HAP-1 (cell line): ENCODE data around the gene PSMC3.

Experiments
- DNase-seq, 2 experiments: peaks; one replicate each; pipeline ENCODE4 v3.0.0-alpha.2; 2016 to 2020; ENCODE audit warnings: low spot score in 2 of 2
- H3K27me3 ChIP-seq: fragments of 250-450 bp; sonication (Bioruptor Pico); 2 replicates; pipeline ENCODE4 v1.5.1; 2020; ENCODE audit warnings: low read depth, mild to moderate bottlenecking, moderate library complexity
- H3K36me3 ChIP-seq: fragments of 250-450 bp; sonication (Bioruptor Pico); replicated peaks from 2 replicates; pipeline ENCODE4 v1.5.1; 2020; ENCODE audit warnings: mild to moderate bottlenecking
- H3K4me1 ChIP-seq: fragments of 250-450 bp; sonication (Bioruptor Pico); 2 replicates; pipeline ENCODE4 v1.5.1; 2020; ENCODE audit warnings: mild to moderate bottlenecking
- H3K4me3 ChIP-seq: fragments of 250-450 bp; sonication (Bioruptor Pico); 2 replicates; pipeline ENCODE4 v1.5.1; 2020; ENCODE audit warnings: mild to moderate bottlenecking, moderate library complexity
- H3K9me3 ChIP-seq: fragments of 250-450 bp; sonication (Bioruptor Pico); 2 replicates; pipeline ENCODE4 v1.5.1; 2020; ENCODE audit warnings: mild to moderate bottlenecking, moderate library complexity
- in situ Hi-C: fragments of 300-500 bp; cut with MboI; formaldehyde crosslinking; loops from 3 replicates; pipeline ENCODE4 v1.14.3; 2020; ENCODE audit warnings: low sequenced_read_pairs, inconsistent platforms, mixed read lengths

PSMC3 gene

DNA sequence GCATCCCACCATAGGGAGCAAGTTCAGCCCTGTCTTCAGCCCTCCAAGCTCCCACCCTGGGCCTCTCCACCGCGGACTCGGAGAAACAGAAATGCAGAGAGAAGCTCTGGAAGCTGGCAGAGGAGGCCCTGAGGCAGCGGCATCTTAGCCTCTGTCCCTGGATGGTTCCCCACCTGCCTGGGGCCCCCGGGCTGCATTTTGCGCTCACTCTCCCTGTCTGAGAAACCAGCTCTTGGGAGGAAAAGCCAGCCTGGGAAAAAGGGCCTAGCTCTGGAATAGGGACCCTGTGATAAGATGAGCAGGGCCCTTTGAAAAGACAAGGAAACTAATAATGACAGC lies 35.8 kb downstream of the PSMC3 start:
- Histone ChIP-seq H3K9me3 (no peaks in the 10 kb centered on the region), H3K27me3 (no peaks in the 10 kb centered on the region), H3K36me3 (no peaks in the 10 kb centered on the region), H3K4me1 (no peaks in the 10 kb centered on the region), H3K4me3 (no peak overlapping the region)
- in situ Hi-C loops: no loop called here
- DNase-seq: no peak

GRCh38 chr11:47389577-47390421 lies 36.4 kb downstream of the PSMC3 start:
- no peaks in the 10 kb centered on the region for H3K9me3 ChIP-seq
- H3K4me3 ChIP-seq: no peak overlapping the region
- no peaks in the 10 kb centered on the region for H3K4me1 ChIP-seq
- in situ Hi-C loops: no loop called here
- H3K36me3 ChIP-seq: no peaks in the 10 kb centered on the region
- DNase-seq: no peak
- no peaks in the 10 kb centered on the region for H3K27me3 ChIP-seq

DNA sequence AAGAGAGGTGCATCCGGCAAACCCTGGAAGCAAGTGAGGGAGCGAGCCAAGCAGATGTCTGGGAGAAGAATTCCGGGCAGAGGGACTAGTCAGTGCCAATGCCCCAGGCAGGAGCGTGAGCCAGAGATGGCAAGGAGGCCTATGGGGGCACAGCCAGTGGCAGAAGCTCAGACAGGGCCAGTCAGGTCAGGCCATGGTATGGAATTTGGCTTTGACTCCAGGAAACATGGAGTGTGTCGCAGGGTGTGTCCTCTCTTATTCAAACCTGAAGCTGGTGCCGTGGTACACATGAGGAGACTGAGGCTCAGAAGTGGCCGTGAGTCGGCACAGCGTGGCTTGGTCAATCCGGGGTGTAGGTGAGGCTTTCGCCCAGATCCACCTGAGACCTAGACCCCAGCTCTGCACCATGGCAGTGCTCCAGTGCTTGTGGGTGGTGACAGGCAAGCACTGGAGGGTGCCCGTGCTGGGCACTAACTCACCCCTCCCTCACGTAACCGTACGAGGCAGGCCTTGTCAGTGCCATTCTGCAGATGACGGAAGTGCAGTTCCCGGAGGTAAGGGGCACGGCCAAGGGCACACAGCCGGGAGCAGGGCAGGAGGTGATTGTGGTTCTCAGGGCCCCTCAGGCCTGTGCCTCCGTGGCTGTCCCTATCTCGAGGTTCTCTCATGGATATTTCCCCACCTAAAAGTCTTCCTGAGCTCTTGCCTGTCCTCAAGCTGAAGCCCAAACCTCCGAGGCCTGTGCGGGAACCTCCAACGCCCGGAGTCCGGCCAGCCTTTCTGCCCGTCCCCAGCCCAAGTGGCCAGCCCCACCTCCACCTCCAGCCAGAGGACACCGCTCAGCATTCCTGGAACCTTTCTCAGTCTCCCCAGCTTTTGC lies 37.3 kb downstream of the PSMC3 start:
- Histone ChIP-seq H3K9me3 (peaks cover 2% of the 10 kb centered on the region; the same call in 1 of the 2 replicates), H3K4me1 (no peaks in the 10 kb centered on the region), H3K27me3 (no peaks in the 10 kb centered on the region), H3K36me3 (no peaks in the 10 kb centered on the region), H3K4me3 (no peak overlapping the region)
- in situ Hi-C loops: no loop called here
- no peak for DNase-seq

DNA sequence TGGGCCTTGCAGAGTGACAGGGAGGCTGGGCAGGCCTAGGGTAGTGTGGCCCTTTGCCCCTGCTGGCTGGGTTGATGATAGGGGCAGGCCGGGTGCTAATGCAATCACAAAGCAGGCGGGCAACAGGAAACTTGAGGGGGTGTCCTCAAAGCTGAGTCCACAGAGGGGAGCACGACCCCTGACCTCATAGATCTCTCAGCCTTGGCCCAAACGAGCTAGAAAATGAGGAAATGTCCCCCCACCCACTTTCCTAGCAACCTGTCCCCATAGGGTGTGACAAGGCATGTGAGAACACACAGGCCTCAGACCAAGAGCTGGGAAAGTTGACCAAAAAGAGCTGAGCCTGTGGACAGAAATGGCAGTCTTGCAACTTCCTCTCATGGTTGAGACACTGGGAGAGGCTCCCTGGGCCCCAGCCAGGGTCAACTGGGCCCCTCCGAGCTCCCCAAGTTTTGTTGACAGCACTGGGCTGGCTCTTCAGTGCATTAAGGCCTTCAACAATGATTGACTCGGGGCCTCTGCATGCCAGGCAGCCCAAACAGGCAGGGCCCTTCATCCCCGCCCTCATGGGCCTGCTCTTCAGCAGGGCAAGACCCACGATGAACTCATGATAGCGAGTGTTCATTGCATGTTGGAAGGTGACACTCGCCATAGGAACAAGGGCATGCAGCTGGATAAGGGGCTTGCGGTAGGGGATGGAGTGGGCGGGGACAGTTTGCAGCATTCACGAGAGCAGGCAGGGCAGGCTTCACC lies 38.1 kb downstream of the PSMC3 start:
- Histone ChIP-seq H3K9me3 (peaks cover 2% of the 10 kb centered on the region; the same call in 1 of the 2 replicates), H3K4me3 (no peak overlapping the region), H3K36me3 (no peaks in the 10 kb centered on the region), H3K27me3 (no peaks in the 10 kb centered on the region), H3K4me1 (no peaks in the 10 kb centered on the region)
- DNase-seq: no peak
- in situ Hi-C loops: no loop called here

GRCh38 chr11:47384498-47384897 lies 41.7 kb downstream of the PSMC3 start:
- in situ Hi-C loops: no loop called here
- Histone ChIP-seq H3K9me3 (peaks cover 2% of the 10 kb centered on the region; the same call in 1 of the 2 replicates), H3K4me1 (no peaks in the 10 kb centered on the region), H3K4me3 (no peak overlapping the region), H3K36me3 (no peaks in the 10 kb centered on the region), H3K27me3 (no peaks in the 10 kb centered on the region)
- DNase-seq: no peak

DNA sequence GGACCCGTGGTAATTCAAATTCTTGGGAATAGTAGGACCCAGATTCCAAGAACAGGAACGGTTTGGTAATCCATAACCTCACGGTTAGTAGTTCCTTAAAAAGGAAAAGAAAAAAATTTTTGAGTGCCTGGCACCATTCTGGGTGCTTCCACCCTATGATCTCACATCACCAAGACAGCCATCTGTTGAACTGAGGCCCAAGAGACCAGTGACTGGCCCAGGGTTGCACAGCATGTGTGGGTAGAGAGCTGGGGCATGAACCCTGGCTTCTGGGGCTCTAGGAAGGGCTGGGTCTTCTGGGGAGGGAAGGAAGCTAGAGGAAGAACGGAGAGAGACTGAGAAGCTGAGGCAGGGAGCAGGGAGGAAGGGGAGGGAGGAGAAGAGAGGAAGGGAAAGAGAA lies 43.2 kb downstream of the PSMC3 start:
- no peaks in the 10 kb centered on the region for H3K4me1 ChIP-seq
- H3K4me3 ChIP-seq: no peak overlapping the region
- in situ Hi-C loops: no loop called here
- H3K27me3 ChIP-seq: no peaks in the 10 kb centered on the region
- DNase-seq: no peak
- no peaks in the 10 kb centered on the region for H3K36me3 ChIP-seq
- peaks cover 2% of the 10 kb centered on the region; the same call in 1 of the 2 replicates for H3K9me3 ChIP-seq

DNA sequence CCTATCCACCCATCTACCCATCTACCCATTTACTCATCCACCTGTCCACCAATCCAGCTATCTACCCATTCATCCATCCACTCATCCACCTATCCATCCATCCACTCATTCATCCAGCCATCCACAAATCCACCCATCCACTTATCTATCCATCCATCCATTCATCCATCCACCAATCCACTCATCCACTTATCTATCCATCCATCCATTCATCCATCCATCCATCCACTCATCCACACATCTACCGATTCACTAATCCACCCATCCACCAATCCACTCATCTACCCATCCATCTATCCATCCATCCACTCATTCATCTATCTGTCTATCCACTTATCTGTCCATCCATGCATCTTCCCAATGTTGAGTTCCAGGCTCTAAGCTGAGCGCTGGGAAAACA lies 46.2 kb downstream of the PSMC3 start:
- no peaks in the 10 kb centered on the region for H3K36me3 ChIP-seq
- in situ Hi-C loops: no loop called here
- H3K4me1 ChIP-seq: no peaks in the 10 kb centered on the region
- H3K9me3 ChIP-seq: peaks cover 2% of the 10 kb centered on the region; the same call in 1 of the 2 replicates
- no peaks in the 10 kb centered on the region for H3K27me3 ChIP-seq
- no peak overlapping the region for H3K4me3 ChIP-seq
- no peak for DNase-seq

- Histone ChIP-seq H3K36me3 (no peaks in the 10 kb centered on the region), H3K4me1 (no peaks in the 10 kb centered on the region), H3K4me3 (no peak overlapping the region), H3K27me3 (no peaks in the 10 kb centered on the region), H3K9me3 (no peaks in the 10 kb centered on the region; the same call in 1 of the 2 replicates)
- no peak for DNase-seq
- in situ Hi-C loops: no loop called here
Measured at GRCh38 chr11:47379317-47379716, 46.9 kb downstream of the PSMC3 start.

- no peaks in the 10 kb centered on the region for H3K36me3 ChIP-seq
- H3K27me3 ChIP-seq: no peaks in the 10 kb centered on the region
- DNase-seq: no peak
- no peak overlapping the region for H3K4me3 ChIP-seq
- H3K4me1 ChIP-seq: no peaks in the 10 kb centered on the region
- H3K9me3 ChIP-seq: no peaks in the 10 kb centered on the region
- in situ Hi-C loops: no loop called here
Measured at GRCh38 chr11:47378836-47379170, 47.4 kb downstream of the PSMC3 start.

- H3K4me3 ChIP-seq: no peak within 1 kb of the TSS
- no peaks in the 10 kb centered on the region for H3K4me1 ChIP-seq
- no peaks in the 10 kb centered on the region for H3K27me3 ChIP-seq
- H3K9me3 ChIP-seq: no peaks in the 10 kb centered on the region
- no peaks in the 10 kb centered on the region for H3K36me3 ChIP-seq
- in situ Hi-C loops: no loop called here
- DNase-seq: no peak
Measured at GRCh38 chr11:47378010-47378835, 48.0 kb downstream of the PSMC3 start, which contains the start of gene SPI1. Gene SPI1, minus strand, starts transcription at chr11:47378547. Its CDS starts 194 bp downstream, at chr11:47378353.

DNA sequence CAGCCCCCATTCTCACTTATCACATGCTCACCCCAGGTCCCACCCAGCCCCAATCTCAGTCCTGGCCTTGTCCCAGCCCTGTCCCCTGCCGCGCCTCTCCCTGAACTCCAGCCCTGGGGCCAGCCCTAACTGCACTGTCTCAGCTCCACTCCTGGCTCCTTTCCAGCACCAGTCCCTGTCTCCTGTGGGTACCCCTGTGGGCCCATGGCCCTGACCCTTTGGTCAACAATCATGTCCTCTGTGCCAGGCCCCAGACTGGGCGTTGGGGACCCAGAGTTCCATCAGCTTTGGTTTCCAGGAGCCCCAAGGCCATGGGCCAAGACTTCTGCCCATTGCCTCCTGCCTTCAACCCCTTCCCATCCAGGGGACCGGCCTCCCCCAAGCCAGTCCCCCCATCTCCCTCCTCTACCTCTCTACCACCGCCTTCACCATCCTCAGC lies 48.6 kb downstream of the PSMC3 start:
- Histone ChIP-seq H3K27me3 (no peaks in the 10 kb centered on the region), H3K36me3 (no peaks in the 10 kb centered on the region), H3K4me1 (no peaks in the 10 kb centered on the region), H3K9me3 (no peaks in the 10 kb centered on the region), H3K4me3 (no peak overlapping the region)
- no peak for DNase-seq
- in situ Hi-C loops: no loop called here

GRCh38 chr11:47376525-47377371 lies 49.5 kb downstream of the PSMC3 start:
- DNase-seq: no peak
- Histone ChIP-seq H3K27me3 (no peaks in the 10 kb centered on the region), H3K4me1 (no peaks in the 10 kb centered on the region), H3K9me3 (no peaks in the 10 kb centered on the region), H3K4me3 (no peak overlapping the region), H3K36me3 (no peaks in the 10 kb centered on the region)
- in situ Hi-C loops: no loop called here
